Ishikawa (cell line): ENCODE results near the gene NOXA1.

ENCODE experiments used
- EGR1 ChIP-seq: IDR thresholded peaks from 2 replicates; pipeline ENCODE4 v1.6.1; 2012
- TCF12 ChIP-seq: IDR thresholded peaks from 2 replicates; pipeline ENCODE4 v1.6.1; 2012; ENCODE audit warnings: low read depth
- TF ChIP-seq, protein P1 (sequence below): IDR thresholded peaks from 2 replicates; pipeline ENCODE4 v1.6.1; 2012

GRCh38 chr9:137438591-137439157 lies 15.5 kb downstream of the NOXA1 start:
- TF ChIP-seq EGR1 (no peak), TCF12 (no peak)
- TF ChIP-seq, protein P1, sequence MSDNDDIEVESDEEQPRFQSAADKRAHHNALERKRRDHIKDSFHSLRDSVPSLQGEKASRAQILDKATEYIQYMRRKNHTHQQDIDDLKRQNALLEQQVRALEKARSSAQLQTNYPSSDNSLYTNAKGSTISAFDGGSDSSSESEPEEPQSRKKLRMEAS: no peak
